IPS DF 4.7 (cell line): ENCODE data around the gene CENPVL1.
"Not testable (repeated sequence)": the region's sequence is repeated elsewhere in the genome, so short reads cannot be mapped to it uniquely, and the experiment has no call there.

Experiments used
- DNase-seq: peaks from one replicate; pipeline ENCODE4 v3.0.0-alpha.2; 2013; ENCODE audit warnings: low spot score; ENCODE audit errors: extremely low read depth

Gene CENPVL1

GRCh38 chrX:51710277-51711164, at the start of gene CENPVL1:
Gene CENPVL1 (plus strand): TSS chrX:51710512. CDS start chrX:51710512, 0 bp downstream.
- DNase-seq, result not testable (repeated sequence)

- DNase-seq, result no peak
Observed at GRCh38 chrX:51665981-51666380, 44.3 kb upstream of the CENPVL1 start.

GRCh38 chrX:51679689-51680433, 30.5 kb upstream of the CENPVL1 start:
- not testable (repeated sequence) for DNase-seq

- not testable (repeated sequence) for DNase-seq
Observed at GRCh38 chrX:51681808-51682719, 28.2 kb upstream of the CENPVL1 start.

- not testable (repeated sequence) for DNase-seq
Observed at GRCh38 chrX:51682720-51683062, 27.6 kb upstream of the CENPVL1 start, which contains the start of gene CENPVL2. Gene CENPVL2 (minus strand): TSS chrX:51682831. CDS start chrX:51682831, 0 bp downstream.

GRCh38 chrX:51694254-51694653, 16.1 kb upstream of the CENPVL1 start:
- DNase-seq, result no peak

GRCh38 chrX:51697397-51697796, 12.9 kb upstream of the CENPVL1 start:
- no peak for DNase-seq

- DNase-seq, result not testable (repeated sequence)
Observed at GRCh38 chrX:51712943-51713647, 2.8 kb downstream of the CENPVL1 start.

- no peak for DNase-seq
Observed at GRCh38 chrX:51728202-51728601, 17.9 kb downstream of the CENPVL1 start.

- DNase-seq, result no peak
Observed at GRCh38 chrX:51737091-51737490, 26.8 kb downstream of the CENPVL1 start.

GRCh38 chrX:51742586-51742985, 32.3 kb downstream of the CENPVL1 start:
- DNase-seq, result no peak

GRCh38 chrX:51743179-51743957, 33.1 kb downstream of the CENPVL1 start, which contains the start of gene GSPT2:
Gene GSPT2 (plus strand): TSS chrX:51743442. CDS start chrX:51743627, 185 bp downstream.
- DNase-seq, result no peak

GRCh38 chrX:51747671-51748070, 37.4 kb downstream of the CENPVL1 start:
- no peak for DNase-seq

- no peak for DNase-seq
Observed at GRCh38 chrX:51759055-51759839, 48.9 kb downstream of the CENPVL1 start.

GRCh38 chrX:51760657-51761056, 50.3 kb downstream of the CENPVL1 start:
- no peak for DNase-seq
